GM19468 (cell line): Measurements from ENCODE around the gene APIP.

ENCODE experiments used
- ATAC-seq: cut with Tn5 transposase; IDR thresholded peaks from one replicate; pipeline ENCODE4 v1.9.1; 2021; ENCODE audit warnings: mild to moderate bottlenecking, moderate library complexity, moderate number of reproducible peaks; ENCODE audit not compliant: unreplicated experiment; ENCODE audit errors: extremely low read depth

APIP gene

GRCh38 chr11:34846467-34846866, 69.7 kb downstream of the APIP start:
- ATAC-seq = no peak

DNA sequence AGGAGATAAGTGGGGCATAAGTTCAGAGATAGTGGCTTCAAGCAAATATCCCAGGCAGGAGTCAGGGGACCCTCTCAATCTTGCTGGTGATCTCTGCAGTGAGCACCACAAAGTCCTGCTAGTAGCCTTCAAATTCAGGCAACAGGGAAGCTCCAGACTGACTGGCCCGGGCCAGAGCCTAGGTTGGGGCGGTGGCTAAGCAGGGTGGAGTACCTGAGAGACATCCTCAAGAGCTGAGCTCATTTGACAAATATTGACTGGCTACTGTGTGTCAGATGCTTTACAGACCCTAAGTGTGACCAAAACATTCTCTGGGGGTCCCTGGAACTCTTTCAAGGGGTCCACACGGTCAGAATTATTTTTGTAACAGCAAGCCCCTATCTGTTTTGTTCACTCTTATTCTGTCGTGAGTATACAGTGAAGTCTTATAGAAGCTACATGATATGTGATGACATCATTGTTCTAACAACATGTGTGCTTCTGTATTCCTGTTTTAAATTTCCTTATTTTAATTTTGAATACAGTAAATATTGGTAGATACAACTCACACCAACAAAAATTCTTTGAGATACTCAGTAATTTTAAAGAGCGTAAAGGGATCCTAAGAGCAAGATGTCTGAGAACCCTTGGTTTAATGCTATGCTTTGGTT, 71.6 kb downstream of the APIP start:
- no peak for ATAC-seq

DNA sequence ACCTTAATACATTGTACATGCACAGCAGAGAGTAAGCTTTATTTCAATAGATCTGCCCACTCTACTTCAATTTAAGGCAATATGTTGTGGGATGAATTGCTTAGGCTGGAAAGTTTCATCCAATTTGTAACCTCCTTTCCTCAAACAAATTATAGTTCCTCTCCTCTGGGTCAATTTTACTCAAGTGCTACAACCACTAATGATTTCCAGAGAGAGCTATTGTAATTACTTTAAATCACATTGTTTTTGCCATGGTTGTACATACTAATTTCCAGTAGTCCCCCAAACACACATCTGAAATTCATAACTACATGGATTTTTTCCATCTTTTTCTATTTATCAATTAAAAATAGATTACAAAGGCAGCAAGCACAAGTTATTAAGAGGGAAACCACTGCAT, 72.9 kb downstream of the APIP start:
- no peak for ATAC-seq

DNA sequence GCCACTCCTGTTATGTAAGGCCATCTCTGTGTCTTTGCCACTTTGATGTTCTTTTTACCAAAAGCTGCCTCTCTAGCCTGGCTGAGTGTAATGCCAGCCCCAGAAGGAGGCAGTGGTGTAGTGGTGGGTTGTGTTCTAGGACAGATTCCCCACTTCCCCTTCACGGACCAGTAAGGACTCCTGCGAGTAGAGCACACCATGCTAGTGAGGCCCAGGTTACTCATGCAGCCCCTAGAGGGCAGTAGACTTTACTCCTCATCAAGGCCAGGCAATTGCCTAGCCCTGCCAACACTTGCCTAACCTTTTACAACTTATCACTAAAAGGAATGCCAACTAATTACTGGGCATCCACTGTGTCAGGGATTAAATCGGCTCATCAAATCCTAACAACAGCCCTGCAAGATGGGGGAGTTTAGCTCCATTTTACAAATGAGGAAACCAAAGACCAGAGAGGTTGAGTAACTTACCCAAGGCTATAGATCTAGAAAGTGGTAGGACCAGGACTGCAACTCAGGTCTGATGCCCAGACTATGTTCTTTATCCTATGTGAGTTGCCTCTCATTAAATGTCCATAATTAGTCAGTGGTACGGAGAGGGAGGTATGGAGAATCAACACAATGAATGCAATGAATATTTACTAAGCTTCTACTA, 75.3 kb downstream of the APIP start:
- no peak for ATAC-seq

DNA sequence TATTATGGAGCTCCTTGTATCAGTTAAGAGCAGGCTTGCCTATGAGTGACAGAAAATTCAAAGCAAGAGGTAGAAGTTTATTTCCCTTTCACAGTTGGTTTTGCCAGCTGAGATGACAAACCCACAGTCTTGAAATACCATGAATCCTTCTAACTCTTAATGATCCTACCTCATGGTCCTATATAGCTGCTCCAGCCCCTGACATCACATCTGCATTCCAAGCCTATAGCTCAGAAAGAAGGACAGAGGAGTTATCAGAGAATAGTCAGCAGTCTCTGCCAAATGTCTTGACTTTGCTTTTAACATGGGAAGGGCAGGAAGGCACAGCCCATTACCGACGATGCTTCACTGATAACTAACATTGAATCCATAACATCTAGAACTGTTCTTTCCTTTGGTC, 76.2 kb downstream of the APIP start:
- no peak for ATAC-seq

DNA sequence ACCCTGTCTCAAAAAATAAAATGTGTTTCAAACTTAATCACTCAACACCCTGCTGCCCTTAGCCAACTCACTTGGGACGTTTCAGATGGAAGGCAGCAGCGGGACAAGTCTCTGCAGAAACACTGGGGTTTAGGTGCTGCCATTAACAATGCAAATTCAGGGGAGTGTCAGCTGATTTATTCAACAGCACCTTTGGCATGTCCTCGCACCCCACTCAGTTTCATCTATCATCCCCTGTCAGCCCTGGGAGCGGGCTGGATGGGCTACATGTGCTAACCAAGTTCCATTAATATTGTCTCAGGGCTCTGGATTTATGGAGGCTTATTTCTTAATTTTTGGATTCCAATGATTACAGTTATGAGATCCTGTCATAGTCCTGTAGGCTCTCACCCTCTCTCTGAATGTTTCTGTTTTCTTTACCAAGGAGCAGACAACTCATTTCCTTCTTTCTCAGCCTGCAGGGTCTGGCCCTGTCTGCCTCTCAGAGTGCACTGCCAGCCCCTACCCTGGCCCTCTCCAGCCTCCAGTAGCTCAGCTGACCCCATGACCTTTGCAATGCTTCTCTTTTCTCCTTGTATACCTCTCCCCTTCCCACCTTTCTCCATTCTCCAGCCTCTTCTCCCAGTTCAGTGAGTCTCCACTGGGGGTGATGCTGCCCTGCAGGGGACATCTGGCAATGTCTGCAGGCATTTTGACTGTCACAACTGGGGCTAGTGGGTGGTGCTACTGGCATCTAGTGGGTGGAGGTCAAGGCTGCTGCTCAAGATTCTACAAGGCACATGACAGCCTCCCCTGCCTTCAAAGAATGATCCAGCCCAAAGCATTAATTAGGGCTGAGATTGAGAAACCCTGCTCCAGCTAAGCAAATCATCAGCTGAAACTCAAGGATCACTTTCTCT, 79.0 kb downstream of the APIP start:
- no peak for ATAC-seq

GRCh38 chr11:34833602-34834001, 82.6 kb downstream of the APIP start:
- no peak for ATAC-seq
